ENCODE data around the gene CERS6.

Gene CERS6

GRCh38 chr2:168640039-168640438 lies 184.0 kb downstream of the CERS6 start (continued):
- TF ChIP-seq SP3 (tag by site-specific recombination; IDR thresholded peaks at IDR 0.05): no peak
- TF ChIP-seq ZNF529 (tag by site-specific recombination; IDR thresholded peaks at IDR 0.05; ENCODE audit: insufficient replicate concordance): no peak
- TF ChIP-seq ZNF768 (tag by site-specific recombination; IDR thresholded peaks at IDR 0.05): no peak
- TF ChIP-seq ZNF580 (tag by site-specific recombination; IDR thresholded peaks at IDR 0.05): no peak

GRCh38 chr2:168641636-168642035 lies 185.6 kb downstream of the CERS6 start:
- ChIA-PET CTCF (no interaction called here), POLR2A (no interaction called here)
- Histone ChIP-seq H3K36me3 (ENCODE audit: control insufficient read depth in 2 of 2, insufficient read depth in 1 of 2, low read length in 2 of 2) (no peaks in the 10 kb centered on the region), H3K27ac (ENCODE audit: extremely low read depth, low read depth, low read length) (no peak overlapping the region), H3K9me3 (ENCODE audit: control insufficient read depth, insufficient read depth, low read depth, low read length) (no peaks in the 10 kb centered on the region), H3K4me3 (ENCODE audit: low read depth, low read length) (no peak overlapping the region), H3K4me1 (ENCODE audit: control insufficient read depth, insufficient read depth, low read length) (peaks cover 10% of the 10 kb centered on the region)
- TF ChIP-seq HIC1 (tag by site-specific recombination; IDR thresholded peaks at IDR 0.05) (no peak), BCL11B (tag by site-specific recombination; IDR thresholded peaks at IDR 0.05; ENCODE audit: low read depth) (no peak), CTCF (tag by site-specific recombination; IDR thresholded peaks at IDR 0.05) (no peak), SP7 (tag by site-specific recombination; IDR thresholded peaks at IDR 0.05) (no peak), HOXC10 (CRISPR knock-in tag; IDR thresholded peaks at IDR 0.05) (no peak), ZNF2 (tag by site-specific recombination; IDR thresholded peaks at IDR 0.05) (no peak), ZNF558 (tag by site-specific recombination; IDR thresholded peaks at IDR 0.05) (no peak), ZBTB8A (tag by site-specific recombination; IDR thresholded peaks at IDR 0.05) (no peak), PRDM1 (tag by site-specific recombination; IDR thresholded peaks at IDR 0.05) (no peak), ZNF157 (tag by site-specific recombination; IDR thresholded peaks at IDR 0.05) (no peak)

GRCh38 chr2:168642873-168643272 lies 186.8 kb downstream of the CERS6 start:
- no peaks in the 10 kb centered on the region for H3K36me3 ChIP-seq (ENCODE audit: control insufficient read depth in 2 of 2, insufficient read depth in 1 of 2, low read length in 2 of 2)
- H3K4me3 ChIP-seq (ENCODE audit: low read depth, low read length): no peak overlapping the region
- H3K4me1 ChIP-seq (ENCODE audit: control insufficient read depth, insufficient read depth, low read length): peaks cover 10% of the 10 kb centered on the region
- H3K27ac ChIP-seq (ENCODE audit: extremely low read depth, low read depth, low read length): no peak overlapping the region
- ChIA-PET POLR2A (no interaction called here), CTCF (no interaction called here)
- no peaks in the 10 kb centered on the region for H3K9me3 ChIP-seq (ENCODE audit: control insufficient read depth, insufficient read depth, low read depth, low read length)
- TF ChIP-seq ZNF654 (tag by site-specific recombination; IDR thresholded peaks at IDR 0.05; ENCODE audit: low read depth): no peak
- TF ChIP-seq ZSCAN18 (tag by site-specific recombination; IDR thresholded peaks at IDR 0.05): no peak
- TF ChIP-seq SETDB1 (IDR thresholded peaks at IDR 0.05; ENCODE audit: insufficient read length, low read length): no peak
- TF ChIP-seq PRDM10 (tag by site-specific recombination; IDR thresholded peaks at IDR 0.05): no peak
- no peak for TF ChIP-seq SCRT2 (tag by site-specific recombination; IDR thresholded peaks at IDR 0.05)
- TF ChIP-seq ZNF223 (tag by site-specific recombination; IDR thresholded peaks at IDR 0.05): no peak
- TF ChIP-seq GLI4 (tag by site-specific recombination; IDR thresholded peaks at IDR 0.05): no peak
- TF ChIP-seq ZNF274 (IDR thresholded peaks at IDR 0.05; ENCODE audit: low read length): no peak
- no peak for TF ChIP-seq ZNF274 (tag by site-specific recombination; IDR thresholded peaks at IDR 0.05; ENCODE audit: borderline replicate concordance)
- TF ChIP-seq ZNF510 (tag by site-specific recombination; IDR thresholded peaks at IDR 0.05; ENCODE audit: insufficient replicate concordance): no peak
- TF ChIP-seq ZNF18 (tag by site-specific recombination; IDR thresholded peaks at IDR 0.05): no peak
